HG03280 (cell line): ENCODE results near the gene NDUFAF2.
A peak's percentile ranks its signal among the peaks of the same experiment; 100 is the strongest.
"Not testable (repeated sequence)": the region's sequence is repeated elsewhere in the genome, so short reads cannot be mapped to it uniquely, and the experiment has no call there.

ENCODE experiments used
- ATAC-seq: cut with Tn5 transposase; IDR thresholded peaks from one replicate; pipeline ENCODE4 v1.9.1; 2021; ENCODE audit warnings: mild to moderate bottlenecking, moderate library complexity; ENCODE audit not compliant: unreplicated experiment

NDUFAF2 gene

GRCh38 chr5:61167382-61167781, 222.4 kb downstream of the NDUFAF2 start:
- ATAC-seq = no peak

GRCh38 chr5:61168951-61169350, 223.9 kb downstream of the NDUFAF2 start:
- ATAC-seq = no peak

GRCh38 chr5:61171479-61171878, 226.5 kb downstream of the NDUFAF2 start:
- no peak for ATAC-seq

- ATAC-seq = no peak
Observed at GRCh38 chr5:61176631-61177030, 231.6 kb downstream of the NDUFAF2 start.

GRCh38 chr5:61177070-61177469, 232.1 kb downstream of the NDUFAF2 start:
- no peak for ATAC-seq

GRCh38 chr5:61177716-61178115, 232.7 kb downstream of the NDUFAF2 start:
- ATAC-seq = peak; percentile 71

- ATAC-seq = no peak
Observed at GRCh38 chr5:61178702-61179101, 233.7 kb downstream of the NDUFAF2 start.

- no peak for ATAC-seq
Observed at GRCh38 chr5:61180886-61181285, 235.9 kb downstream of the NDUFAF2 start.

GRCh38 chr5:61182449-61182848, 237.4 kb downstream of the NDUFAF2 start:
- ATAC-seq = no peak

GRCh38 chr5:61183538-61183937, 238.5 kb downstream of the NDUFAF2 start:
- ATAC-seq = no peak

- no peak for ATAC-seq
Observed at GRCh38 chr5:61184708-61185107, 239.7 kb downstream of the NDUFAF2 start.

GRCh38 chr5:61186634-61187033, 241.6 kb downstream of the NDUFAF2 start:
- ATAC-seq = no peak

- ATAC-seq = not testable (repeated sequence)
Observed at GRCh38 chr5:61187352-61187751, 242.3 kb downstream of the NDUFAF2 start.

GRCh38 chr5:61187826-61188225, 242.8 kb downstream of the NDUFAF2 start:
- ATAC-seq = not testable (repeated sequence)

- ATAC-seq = no peak
Observed at GRCh38 chr5:61198606-61199005, 253.6 kb downstream of the NDUFAF2 start.

- ATAC-seq = peak; percentile 51
Observed at GRCh38 chr5:61200582-61201155, 255.7 kb downstream of the NDUFAF2 start.

- ATAC-seq = no peak
Observed at GRCh38 chr5:61202213-61202612, 257.2 kb downstream of the NDUFAF2 start.
